Measurements from ENCODE around the gene CENPP. TPM values are rescaled to one million over a fixed set of nuclear protein-coding genes. Genes with fewer than 3 reads are reported as not detected.
A peak's percentile ranks its signal among the peaks of the same experiment; 100 is the strongest.

Gene CENPP
- polyA plus RNA-seq, 10 donors = 4.3 to 7.8 (median 5.0) TPM

DNA sequence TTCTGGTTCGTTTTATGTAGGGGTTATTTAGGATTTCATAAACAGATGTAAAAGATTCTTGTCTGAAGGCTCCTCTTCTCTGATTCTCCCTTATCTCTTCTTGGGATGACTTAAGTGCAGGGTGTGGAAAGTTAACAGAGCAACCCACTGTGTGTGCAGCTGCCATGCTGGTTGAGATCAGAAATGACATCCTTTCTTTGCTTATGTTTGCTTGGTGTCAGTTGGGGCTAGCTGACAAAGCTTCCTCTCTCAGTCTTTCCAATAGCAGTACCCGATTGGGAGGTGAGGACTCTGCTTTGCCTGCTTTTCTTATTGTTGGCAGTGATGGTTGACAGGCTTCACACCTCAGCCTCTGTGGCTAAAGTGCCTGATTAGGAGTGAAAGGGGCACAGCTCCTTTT is 52.1 kb downstream of the CENPP start:
- DNase-seq = no peak

DNA sequence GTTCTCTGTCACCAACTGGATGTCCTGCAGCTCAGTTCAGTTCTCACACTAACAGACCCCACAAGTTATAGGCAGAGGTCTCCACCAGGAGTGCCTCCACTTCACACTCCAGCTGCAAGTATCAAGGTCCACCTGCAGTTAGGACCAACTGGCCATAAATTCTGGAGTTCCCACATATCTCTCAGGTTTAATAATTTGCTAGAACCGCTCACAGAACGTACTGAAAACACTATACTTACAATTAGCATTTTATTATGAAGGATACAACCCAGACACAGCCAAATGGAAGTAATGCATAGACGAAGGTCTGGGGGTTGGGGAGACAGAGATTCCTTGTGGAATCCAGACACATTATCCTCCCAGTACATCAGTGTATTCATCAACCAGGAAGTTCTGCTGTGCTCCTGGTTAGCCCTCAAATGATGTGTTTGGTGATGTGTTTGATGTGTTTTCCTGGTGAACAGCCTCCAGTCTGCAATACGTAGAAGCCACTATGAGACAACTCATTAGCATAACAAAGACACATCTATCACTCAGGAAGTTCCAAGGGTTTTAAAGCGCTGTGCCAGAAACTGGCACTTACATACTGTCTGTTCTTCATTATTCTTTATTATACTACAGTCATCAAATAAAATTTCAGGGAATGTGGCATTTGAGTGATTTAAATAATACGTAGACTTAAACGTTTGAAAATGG is 53.3 kb downstream of the CENPP start:
- DNase-seq = peak in 1 of 3 donors; percentile 70

DNA sequence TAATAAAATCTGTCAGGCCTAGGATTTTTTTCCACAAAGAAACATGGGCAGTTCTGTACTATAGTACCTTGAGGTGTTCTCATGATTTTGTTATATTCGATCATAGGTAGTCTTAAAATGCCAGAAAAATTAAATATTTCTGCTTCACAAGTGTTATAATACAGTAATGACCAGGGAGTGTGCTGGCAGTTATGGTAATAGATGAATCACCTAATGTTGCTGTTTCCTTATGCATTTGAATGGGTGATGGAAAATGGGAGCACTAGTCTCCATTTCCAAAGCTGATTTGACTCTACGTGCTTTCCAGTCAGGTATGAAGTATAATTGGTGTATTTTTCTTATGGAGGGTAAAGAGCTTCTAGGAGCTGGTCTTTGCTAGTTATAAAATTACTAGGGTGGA is 54.9 kb downstream of the CENPP start:
- DNase-seq = no peak

DNA sequence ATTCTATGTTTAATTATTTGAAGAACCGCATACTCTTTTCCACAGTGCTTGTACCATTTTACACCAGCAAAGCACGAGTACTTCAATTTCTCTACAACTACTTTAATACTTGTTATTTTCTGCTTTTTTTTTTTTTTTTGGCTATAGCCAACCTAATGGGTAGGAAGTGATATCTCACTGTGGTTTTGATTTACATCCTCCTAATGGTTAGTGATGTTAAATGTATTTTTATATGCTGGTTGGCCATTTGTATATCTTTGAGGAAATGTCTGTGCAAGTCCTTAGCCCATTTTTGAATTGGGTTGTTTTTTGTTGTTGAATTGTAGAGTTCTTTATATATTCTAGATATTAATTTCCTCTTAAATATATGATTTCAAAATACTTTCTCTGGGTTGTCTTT is 56.0 kb downstream of the CENPP start:
- no peak for DNase-seq

DNA sequence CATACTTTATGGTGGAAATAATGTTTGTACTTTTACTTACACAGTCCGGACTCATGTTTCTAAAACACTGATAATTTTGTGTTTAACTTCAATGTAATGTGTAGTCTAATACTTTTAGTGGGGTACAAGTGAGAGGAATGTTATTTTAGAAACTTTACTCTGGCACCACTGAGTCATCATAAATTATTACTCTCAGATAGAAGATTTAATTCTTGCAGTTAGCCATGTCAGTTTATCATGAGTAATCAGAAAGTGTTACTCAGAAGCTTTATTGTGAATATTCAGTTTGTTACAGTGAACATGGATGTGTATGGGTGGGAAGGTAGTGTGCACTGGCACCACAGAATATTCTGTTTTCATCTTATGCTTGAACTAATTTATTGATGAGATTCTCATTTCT is 58.6 kb downstream of the CENPP start:
- no peak for DNase-seq

DNA sequence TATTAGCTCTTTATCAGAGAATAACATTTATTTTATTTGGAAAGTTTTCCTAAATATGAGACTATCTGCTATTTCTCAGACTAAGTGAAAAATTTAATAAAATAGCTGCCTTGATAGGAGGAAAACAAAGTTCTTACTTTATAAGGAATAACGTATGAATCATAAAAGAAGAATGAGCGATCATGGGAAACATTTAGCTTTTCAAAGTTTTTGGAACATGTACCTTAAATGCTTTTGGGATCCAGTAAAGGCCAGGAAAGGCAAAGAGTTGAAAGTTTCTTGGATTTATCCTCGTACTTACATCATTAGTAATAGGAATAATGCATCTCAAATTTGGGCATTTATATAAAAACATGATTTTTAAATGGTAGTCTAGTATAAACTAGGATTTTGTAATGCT is 59.2 kb downstream of the CENPP start:
- DNase-seq = peak in 1 of 3 donors; percentile 78

DNA sequence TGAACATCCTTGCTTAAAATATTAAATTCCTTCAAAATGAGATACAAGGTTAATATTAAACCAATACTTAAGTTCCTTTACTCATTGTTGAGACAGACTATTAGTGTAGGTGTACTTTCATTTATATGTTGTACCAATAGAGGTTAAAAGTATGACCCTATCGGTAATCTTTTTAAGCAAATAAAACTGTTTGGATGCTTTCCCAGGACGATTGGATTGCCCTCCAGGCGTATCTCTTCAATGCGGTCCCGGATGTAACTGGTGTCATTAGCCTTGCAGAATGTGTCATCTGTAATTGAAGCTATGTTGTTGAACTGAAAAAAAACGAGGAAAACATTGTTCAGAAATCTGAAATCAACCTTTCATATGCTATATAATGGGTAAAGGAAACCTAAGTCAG is 59.7 kb downstream of the CENPP start:
- DNase-seq = peak in 1 of 3 donors; percentile 55

DNA sequence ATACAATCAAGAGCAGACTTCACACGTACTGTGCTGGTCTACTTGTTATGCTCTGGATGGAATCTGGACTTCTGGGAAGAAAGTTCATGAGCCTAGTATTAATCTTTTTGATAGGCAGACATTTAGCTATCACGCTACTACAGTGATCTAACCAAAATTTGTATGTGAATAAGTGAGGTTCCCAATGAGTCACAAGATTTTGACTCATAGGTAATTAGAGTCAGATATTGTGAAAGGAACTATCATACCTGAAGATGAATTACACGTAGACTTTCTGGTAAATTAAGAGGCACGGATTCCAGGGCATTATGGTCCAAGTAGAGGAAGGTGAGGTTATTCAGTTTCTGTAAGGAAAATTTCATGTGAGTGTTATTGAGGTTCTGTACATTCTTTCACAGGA is 60.2 kb downstream of the CENPP start:
- DNase-seq = peak in 1 of 3 donors; percentile 20

DNA sequence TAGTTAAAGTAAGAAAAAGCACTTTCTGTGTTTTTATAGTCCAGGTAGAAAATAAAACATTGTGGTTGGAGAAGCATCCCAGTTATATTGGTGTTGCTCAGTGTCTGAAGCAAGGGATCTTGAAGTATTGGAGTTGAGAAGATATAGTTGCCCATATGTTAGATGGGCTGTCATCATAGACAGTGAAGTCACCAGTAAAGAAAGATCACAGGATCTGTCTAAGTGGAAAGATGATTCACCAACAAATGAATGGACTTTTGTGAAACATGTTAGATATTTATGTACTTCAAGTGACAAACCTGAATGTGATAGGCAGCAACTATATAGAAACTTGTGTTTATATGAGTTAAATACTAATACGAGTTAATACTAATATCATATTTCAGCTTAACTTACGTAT is 66.9 kb downstream of the CENPP start:
- no peak for DNase-seq

DNA sequence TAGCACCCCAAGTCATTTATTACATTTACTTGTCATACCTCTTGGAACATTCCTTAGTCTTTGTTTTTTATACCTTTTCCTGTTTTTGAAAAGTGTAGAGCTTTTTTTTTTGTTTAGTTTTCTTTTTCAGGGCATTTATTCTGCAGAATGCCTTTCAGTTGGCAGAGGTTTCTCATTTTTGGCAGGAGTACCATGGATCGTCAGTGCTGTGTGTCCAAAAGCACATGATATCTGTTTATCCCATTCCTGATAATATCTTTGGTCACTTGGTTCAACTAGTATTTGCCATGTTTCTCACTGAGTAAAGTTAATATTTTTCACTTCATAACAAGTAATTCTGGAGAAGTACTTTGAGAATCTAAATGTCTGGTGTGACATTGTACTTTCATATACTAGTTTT is 67.9 kb downstream of the CENPP start:
- DNase-seq = no peak

DNA sequence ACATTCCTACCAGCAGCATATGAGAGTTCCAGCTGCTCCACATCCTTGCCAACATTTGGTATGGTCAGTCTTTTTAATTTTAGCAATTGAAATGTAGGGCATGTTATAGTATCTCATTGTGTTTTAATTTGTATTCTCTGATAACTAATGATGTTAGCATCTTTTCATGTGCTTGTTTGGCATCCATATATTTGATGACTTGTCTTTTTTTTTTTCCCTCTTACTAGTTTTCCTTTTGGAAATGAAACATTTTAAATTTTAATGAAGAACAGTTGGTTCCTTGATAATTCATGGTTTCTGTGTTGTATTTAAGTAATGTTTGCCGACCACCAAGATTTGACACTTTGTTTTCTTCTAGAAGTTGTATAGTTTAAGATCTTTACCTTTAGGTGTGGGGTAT is 69.9 kb downstream of the CENPP start:
- no peak for DNase-seq

DNA sequence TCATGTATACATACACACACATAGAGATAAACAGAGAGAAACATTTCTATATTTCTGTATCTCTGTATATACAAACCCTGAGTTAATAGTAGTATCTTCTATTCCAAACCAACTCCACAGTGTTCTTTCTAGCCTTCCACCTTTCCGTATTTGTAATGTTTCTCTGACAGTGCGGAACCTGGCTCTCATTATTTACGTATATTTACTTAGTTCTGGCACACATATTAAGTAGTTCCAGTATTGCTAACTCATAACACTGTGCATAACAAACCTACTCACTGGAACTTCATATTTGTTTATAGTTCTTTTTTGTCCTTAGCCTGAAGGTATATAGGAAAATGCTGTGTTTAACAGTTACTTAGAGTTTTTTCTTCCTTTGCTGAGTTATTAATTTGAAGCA is 72.1 kb downstream of the CENPP start:
- no peak for DNase-seq

DNA sequence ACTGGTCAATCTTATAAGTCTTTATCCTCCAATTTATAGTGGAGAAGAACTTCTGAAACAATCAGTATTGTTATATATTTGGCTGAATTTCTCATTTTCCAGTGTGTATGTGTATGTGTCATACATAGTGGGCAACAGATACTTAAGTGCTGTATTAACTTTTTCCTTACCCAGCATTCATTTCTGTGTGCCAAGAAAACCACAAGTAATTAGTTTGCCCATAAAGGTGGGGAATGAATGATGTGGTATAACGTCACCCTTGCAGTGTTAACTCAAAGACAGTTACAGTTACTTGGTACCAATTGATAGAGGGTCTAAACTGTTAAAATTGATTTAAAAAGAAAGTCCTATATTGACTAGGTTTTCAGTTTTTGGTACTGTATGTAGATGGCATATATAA is 76.6 kb downstream of the CENPP start:
- DNase-seq = peak in 1 of 3 donors; percentile 70

DNA sequence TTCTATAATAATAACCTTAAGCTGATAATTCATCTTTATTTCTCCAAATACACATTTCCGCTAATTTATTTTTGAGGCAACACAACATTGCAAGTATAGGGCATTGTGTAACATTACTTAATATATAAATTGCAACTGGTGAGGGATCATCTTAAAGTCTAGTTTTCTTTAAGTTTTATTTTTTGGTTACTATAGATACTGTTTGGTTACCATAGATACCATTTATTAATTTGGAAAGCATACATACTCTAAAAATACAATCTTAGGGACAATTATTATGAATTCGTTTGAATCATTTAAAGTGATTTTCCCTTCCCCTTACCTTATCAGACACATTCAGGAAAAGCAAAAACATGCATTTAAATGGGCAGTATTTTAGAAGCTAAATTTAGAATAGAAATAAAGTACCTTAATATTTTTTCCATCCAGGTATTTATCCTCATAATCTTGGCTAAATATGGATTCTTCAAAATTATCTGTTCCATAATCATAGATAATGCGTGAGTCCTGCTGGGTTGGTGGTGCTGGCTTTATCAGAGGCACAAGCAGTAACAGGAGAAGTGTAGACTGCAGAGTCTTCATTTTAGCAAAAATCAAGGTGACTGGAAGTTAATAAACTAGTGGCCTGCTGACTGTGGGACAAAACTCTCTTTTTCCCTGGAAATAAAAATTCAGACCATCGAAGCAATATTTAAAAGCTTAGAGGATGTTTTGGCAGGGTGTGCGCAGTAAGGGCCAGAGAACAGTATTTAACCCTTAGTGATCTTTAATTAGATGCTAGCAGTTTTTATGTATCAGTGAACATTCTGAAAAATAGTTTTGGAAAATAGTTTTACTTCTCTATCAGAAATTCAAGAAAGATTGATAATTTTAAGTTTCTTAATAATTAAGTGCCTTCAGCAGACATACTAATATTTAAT is 77.3 kb downstream of the CENPP start:
- DNase-seq = peak in 2 of 3 donors; percentile 68 to 87

DNA sequence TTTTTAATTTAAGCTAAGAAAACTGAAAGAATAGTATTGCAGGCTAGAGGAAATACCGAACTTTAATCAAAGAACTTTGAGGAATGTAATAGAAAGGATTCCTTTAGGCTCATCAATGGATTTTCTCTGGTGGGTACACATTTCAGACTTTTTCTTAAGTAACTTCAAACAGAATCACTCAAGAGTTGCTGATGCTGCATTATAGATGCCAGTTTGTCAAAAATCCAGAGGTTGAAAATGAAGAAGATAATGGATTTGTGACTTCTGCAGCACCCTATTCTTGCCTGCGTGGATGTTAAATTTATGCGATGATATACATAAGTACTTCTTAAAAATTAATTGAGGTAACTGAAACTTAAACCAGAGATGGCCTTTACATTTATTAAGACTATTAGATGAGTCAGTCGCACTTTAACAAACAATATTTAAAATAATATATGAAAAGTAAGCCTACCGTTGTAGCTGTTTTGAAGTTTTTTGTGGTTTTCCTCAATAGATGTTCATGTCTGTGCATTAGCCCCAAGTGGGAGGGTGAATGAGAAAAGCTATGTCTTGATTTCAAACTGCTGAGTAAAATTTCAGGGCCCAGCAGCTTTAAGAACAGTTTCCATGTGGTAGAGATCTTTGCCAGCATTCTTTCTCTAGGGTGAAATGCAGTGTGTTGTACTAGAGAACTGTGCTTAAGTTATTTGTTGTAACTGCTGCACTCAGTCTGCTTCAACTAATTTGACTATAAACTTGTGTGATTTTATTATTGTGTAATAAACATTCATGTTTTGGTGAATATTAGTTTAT is 78.5 kb downstream of the CENPP start, which contains the start of gene OGN:
Gene OGN, minus strand, starts transcription at position 537 of the 795 bp plus-strand sequence. CDS start 1,171 bp downstream, outside the sequence.
- DNase-seq = peak in 2 of 3 donors; percentile 88 to 94

DNA sequence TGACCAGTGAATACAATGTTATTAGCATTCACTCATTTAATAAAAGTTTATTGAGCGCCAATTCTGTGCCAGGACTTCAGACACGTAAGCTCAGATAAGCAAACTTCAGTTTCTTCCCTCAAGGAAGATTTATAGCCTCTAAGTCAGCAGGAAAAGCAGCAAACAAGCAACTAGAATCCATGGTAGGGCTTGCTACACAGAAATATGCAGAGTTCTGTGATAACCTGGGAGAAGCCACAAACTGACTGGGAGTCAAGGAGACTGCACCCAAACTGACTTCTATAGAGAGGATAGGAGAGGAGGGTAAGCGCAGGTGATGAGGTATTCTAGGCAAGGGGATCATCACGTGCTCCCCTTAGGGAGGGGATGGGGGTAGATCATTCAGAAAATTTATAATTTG is 80.1 kb downstream of the CENPP start:
- peak in 1 of 3 donors; percentile 68 for DNase-seq

DNA sequence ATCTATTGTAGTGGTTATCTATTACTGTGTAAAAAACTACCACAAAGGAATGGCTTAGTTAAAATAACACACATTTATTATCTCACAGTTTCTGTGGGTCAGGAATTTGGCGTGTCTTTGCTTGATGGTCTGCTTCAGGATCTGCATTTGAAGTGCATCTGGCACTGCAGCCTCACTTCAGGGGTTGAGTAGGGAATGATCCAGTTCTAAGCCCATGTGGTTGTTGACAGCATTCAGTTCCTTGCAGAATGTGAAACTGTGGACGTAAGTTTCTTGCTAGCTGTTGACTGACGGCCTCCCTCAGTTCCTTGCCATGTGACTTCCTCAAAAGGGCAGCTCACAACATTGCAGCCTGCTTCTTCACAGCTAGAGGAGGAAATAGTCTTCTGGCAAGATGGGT is 80.7 kb downstream of the CENPP start:
- DNase-seq = peak in 2 of 3 donors; percentile 35 to 67

DNA sequence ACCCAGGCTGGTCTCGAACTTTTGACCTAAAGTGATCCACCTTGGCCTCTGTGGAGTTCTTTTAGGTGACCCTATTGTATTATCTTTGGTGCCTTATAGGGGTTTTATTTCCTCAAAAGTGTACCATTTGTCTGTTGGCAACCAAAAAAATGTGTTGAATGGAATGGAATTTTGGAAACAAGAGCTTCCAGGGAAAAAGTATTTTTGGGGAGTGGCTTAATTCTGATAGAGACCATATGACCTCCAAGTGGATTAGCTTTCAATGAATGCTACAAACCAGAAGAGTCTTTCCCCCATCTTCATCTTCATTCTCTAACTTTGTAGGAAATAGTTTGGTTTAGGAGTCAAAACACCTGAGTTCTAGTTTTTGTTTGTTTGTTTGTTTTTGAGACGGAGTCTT is 82.1 kb downstream of the CENPP start:
- no peak for DNase-seq

DNA sequence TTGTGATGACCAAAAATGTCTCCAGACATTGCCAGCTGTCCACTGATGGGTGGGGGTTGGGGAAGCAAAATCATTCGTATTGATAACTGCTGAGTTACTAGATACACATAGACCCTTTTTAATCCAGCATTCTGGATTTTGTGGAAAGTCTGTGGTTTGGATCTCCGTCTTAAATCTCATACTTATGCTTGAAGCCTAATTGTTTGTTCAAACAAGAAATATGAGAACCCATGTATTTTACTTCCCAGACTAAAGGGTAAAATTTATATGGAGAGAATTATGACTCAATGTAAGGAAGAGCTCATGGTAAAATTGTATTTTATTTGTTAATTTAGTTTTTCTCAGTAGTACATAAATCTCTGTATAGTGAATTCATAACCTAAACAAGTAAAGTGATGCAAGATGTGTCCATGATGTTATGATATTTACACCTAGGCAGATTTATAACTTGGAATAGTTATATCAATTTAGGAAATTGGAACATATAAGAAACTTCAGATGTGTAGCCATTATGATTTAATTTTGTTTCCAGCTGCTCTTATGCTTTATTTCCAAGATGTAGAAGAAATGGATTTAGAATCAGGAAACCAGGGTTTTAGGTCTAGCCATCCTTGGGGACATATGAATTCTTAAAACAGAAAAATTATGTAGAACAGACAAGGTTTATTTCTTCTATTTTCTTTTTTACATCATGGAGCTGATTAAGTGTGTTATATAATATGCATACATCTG is 83.2 kb downstream of the CENPP start:
- peak in 2 of 3 donors; percentile 40 to 79 for DNase-seq

DNA sequence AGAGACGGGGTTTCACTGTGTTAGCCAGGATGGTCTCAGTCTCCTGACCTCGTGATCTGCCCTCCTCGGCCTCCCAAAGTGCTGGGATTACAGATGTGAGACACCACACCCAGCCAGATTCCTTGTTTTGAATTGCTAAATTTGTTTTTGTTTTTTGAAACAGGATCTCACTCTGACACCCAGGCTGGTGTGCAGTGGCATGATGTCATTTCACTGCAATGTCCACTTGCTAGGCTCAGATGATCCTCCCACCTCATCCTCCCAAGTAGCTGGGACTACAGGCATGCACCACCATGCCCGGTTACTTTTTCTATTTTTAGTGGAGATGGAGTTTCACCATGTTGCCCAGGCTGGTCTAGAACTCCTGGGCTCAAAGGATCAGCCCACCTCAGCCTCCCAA is 85.4 kb downstream of the CENPP start:
- peak in 1 of 3 donors; percentile 57 for DNase-seq

DNA sequence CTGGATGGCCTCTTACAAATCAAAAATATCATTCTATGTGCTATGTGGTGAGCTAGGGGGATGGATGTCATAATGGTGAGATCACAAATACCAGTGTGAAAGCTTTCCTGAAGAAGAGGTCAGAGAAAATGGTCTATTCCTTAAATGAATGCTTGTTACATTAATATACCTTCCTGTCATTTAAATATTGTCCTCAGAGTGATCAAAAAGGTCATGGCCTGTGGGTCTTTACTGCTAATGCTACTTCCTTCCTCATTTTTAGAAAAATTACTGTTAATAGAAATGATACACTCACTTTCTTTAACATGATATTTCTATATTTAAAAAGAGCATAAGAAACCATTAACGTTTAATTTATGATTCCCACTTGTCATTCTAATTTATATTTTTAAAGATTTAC is 88.8 kb downstream of the CENPP start:
- DNase-seq = no peak

Data from muscle of back (tissue), 11 donors.